ENCODE data around the gene CDH13.

CDH13 gene

GRCh38 chr16:82805866-82806265 is 179.1 kb downstream of the CDH13 start:
- H3K4me3 Mint-ChIP-seq = no peak overlapping the region
- H3K27ac Mint-ChIP-seq = no peak overlapping the region
- no peaks in the 10 kb centered on the region for H3K36me3 Mint-ChIP-seq (ENCODE audit: low read depth)
- no peak for DNase-seq
- peaks cover 9% of the 10 kb centered on the region for H3K4me1 Mint-ChIP-seq (ENCODE audit: low read depth)
- H3K27me3 Mint-ChIP-seq = peaks cover 10% of the 10 kb centered on the region
- H3K9me3 Mint-ChIP-seq = no peaks in the 10 kb centered on the region

GRCh38 chr16:82807311-82807710 is 180.5 kb downstream of the CDH13 start:
- peaks cover under 1% of the 10 kb centered on the region for H3K4me1 Mint-ChIP-seq (ENCODE audit: low read depth)
- H3K9me3 Mint-ChIP-seq = no peaks in the 10 kb centered on the region
- peaks cover 11% of the 10 kb centered on the region for H3K27me3 Mint-ChIP-seq
- H3K36me3 Mint-ChIP-seq (ENCODE audit: low read depth) = no peaks in the 10 kb centered on the region
- no peak overlapping the region for H3K27ac Mint-ChIP-seq
- H3K4me3 Mint-ChIP-seq = no peak overlapping the region
- no peak for DNase-seq

- Mint-ChIP-seq H3K27ac (no peak overlapping the region), H3K4me1 (ENCODE audit: low read depth) (no peaks in the 10 kb centered on the region), H3K36me3 (ENCODE audit: low read depth) (no peaks in the 10 kb centered on the region), H3K27me3 (peaks cover 13% of the 10 kb centered on the region), H3K9me3 (no peaks in the 10 kb centered on the region), H3K4me3 (no peak overlapping the region)
- DNase-seq = no peak
These were observed 181.3 kb downstream of the CDH13 start for GRCh38 chr16:82808036-82808435.

GRCh38 chr16:82810077-82810476 is 183.3 kb downstream of the CDH13 start:
- H3K4me1 Mint-ChIP-seq (ENCODE audit: low read depth) = no peaks in the 10 kb centered on the region
- H3K4me3 Mint-ChIP-seq = no peak overlapping the region
- no peak for DNase-seq
- H3K27ac Mint-ChIP-seq = no peak overlapping the region
- no peaks in the 10 kb centered on the region for H3K36me3 Mint-ChIP-seq (ENCODE audit: low read depth)
- H3K9me3 Mint-ChIP-seq = no peaks in the 10 kb centered on the region
- peaks cover 8% of the 10 kb centered on the region for H3K27me3 Mint-ChIP-seq

- Mint-ChIP-seq H3K4me3 (no peak overlapping the region), H3K27ac (no peak overlapping the region), H3K9me3 (no peaks in the 10 kb centered on the region), H3K4me1 (ENCODE audit: low read depth) (no peaks in the 10 kb centered on the region), H3K36me3 (ENCODE audit: low read depth) (no peaks in the 10 kb centered on the region), H3K27me3 (peaks cover 8% of the 10 kb centered on the region)
- no peak for DNase-seq
These were observed 187.3 kb downstream of the CDH13 start for GRCh38 chr16:82814059-82814458.

GRCh38 chr16:82819286-82819685 is 192.5 kb downstream of the CDH13 start:
- Mint-ChIP-seq H3K36me3 (ENCODE audit: low read depth) (no peaks in the 10 kb centered on the region), H3K27me3 (no peaks in the 10 kb centered on the region), H3K9me3 (peaks cover under 1% of the 10 kb centered on the region), H3K4me3 (no peak overlapping the region), H3K27ac (no peak overlapping the region), H3K4me1 (ENCODE audit: low read depth) (no peaks in the 10 kb centered on the region)
- no peak for DNase-seq

GRCh38 chr16:82820855-82821254 is 194.1 kb downstream of the CDH13 start:
- no peak overlapping the region for H3K4me3 Mint-ChIP-seq

GRCh38 chr16:82824408-82824807 is 197.6 kb downstream of the CDH13 start:
- Mint-ChIP-seq H3K4me1 (ENCODE audit: low read depth) (no peaks in the 10 kb centered on the region), H3K4me3 (no peak overlapping the region), H3K9me3 (peaks cover 11% of the 10 kb centered on the region), H3K27me3 (peaks cover 3% of the 10 kb centered on the region), H3K27ac (no peak overlapping the region), H3K36me3 (ENCODE audit: low read depth) (no peaks in the 10 kb centered on the region)
- DNase-seq = no peak

More at GRCh38 chr16:82820855-82821254, 194.1 kb downstream of the CDH13 start:
- Mint-ChIP-seq H3K27me3 (no peaks in the 10 kb centered on the region), H3K9me3 (peaks cover 7% of the 10 kb centered on the region), H3K27ac (no peak overlapping the region), H3K36me3 (ENCODE audit: low read depth) (no peaks in the 10 kb centered on the region), H3K4me1 (ENCODE audit: low read depth) (no peaks in the 10 kb centered on the region)
- DNase-seq = no peak

GRCh38 chr16:82829301-82829700 is 202.5 kb downstream of the CDH13 start:
- H3K27me3 Mint-ChIP-seq = peaks cover 3% of the 10 kb centered on the region
- DNase-seq = no peak
- no peaks in the 10 kb centered on the region for H3K36me3 Mint-ChIP-seq (ENCODE audit: low read depth)
- H3K9me3 Mint-ChIP-seq = peaks cover 10% of the 10 kb centered on the region
- no peak overlapping the region for H3K4me3 Mint-ChIP-seq
- no peaks in the 10 kb centered on the region for H3K4me1 Mint-ChIP-seq (ENCODE audit: low read depth)
- H3K27ac Mint-ChIP-seq = no peak overlapping the region

- Mint-ChIP-seq H3K4me3 (no peak overlapping the region), H3K4me1 (ENCODE audit: low read depth) (no peaks in the 10 kb centered on the region), H3K36me3 (ENCODE audit: low read depth) (no peaks in the 10 kb centered on the region), H3K9me3 (peaks cover 4% of the 10 kb centered on the region), H3K27me3 (peaks cover 3% of the 10 kb centered on the region), H3K27ac (no peak overlapping the region)
- DNase-seq = no peak
These were observed 204.2 kb downstream of the CDH13 start for GRCh38 chr16:82830944-82831343.

- Mint-ChIP-seq H3K27ac (no peak overlapping the region), H3K36me3 (ENCODE audit: low read depth) (no peaks in the 10 kb centered on the region), H3K27me3 (peaks cover 3% of the 10 kb centered on the region), H3K4me1 (ENCODE audit: low read depth) (no peaks in the 10 kb centered on the region), H3K4me3 (no peak overlapping the region), H3K9me3 (no peaks in the 10 kb centered on the region)
- DNase-seq = no peak
These were observed 206.1 kb downstream of the CDH13 start for GRCh38 chr16:82832821-82833220.

- H3K9me3 Mint-ChIP-seq = no peaks in the 10 kb centered on the region
- no peak overlapping the region for H3K4me3 Mint-ChIP-seq
- no peaks in the 10 kb centered on the region for H3K4me1 Mint-ChIP-seq (ENCODE audit: low read depth)
- no peak overlapping the region for H3K27ac Mint-ChIP-seq
- DNase-seq = no peak
- H3K36me3 Mint-ChIP-seq (ENCODE audit: low read depth) = no peaks in the 10 kb centered on the region
- H3K27me3 Mint-ChIP-seq = peaks cover 3% of the 10 kb centered on the region
These were observed 206.7 kb downstream of the CDH13 start for GRCh38 chr16:82833378-82833993.

- no peak for DNase-seq
- Mint-ChIP-seq H3K27me3 (no peaks in the 10 kb centered on the region), H3K4me3 (no peak overlapping the region), H3K36me3 (ENCODE audit: low read depth) (no peaks in the 10 kb centered on the region), H3K4me1 (ENCODE audit: low read depth) (no peaks in the 10 kb centered on the region), H3K9me3 (no peaks in the 10 kb centered on the region), H3K27ac (no peak overlapping the region)
These were observed 207.5 kb downstream of the CDH13 start for GRCh38 chr16:82834151-82834815.

GRCh38 chr16:82835487-82836155 is 208.9 kb downstream of the CDH13 start:
- no peak overlapping the region for H3K4me3 Mint-ChIP-seq
- H3K4me1 Mint-ChIP-seq (ENCODE audit: low read depth) = no peaks in the 10 kb centered on the region
- no peak overlapping the region for H3K27ac Mint-ChIP-seq
- H3K27me3 Mint-ChIP-seq = no peaks in the 10 kb centered on the region
- DNase-seq = no peak
- H3K9me3 Mint-ChIP-seq = no peaks in the 10 kb centered on the region
- no peaks in the 10 kb centered on the region for H3K36me3 Mint-ChIP-seq (ENCODE audit: low read depth)

GRCh38 chr16:82841108-82841507 is 214.3 kb downstream of the CDH13 start:
- Mint-ChIP-seq H3K9me3 (no peaks in the 10 kb centered on the region), H3K36me3 (ENCODE audit: low read depth) (no peaks in the 10 kb centered on the region)

More at GRCh38 chr16:82841108-82841507, 214.3 kb downstream of the CDH13 start:
- DNase-seq = no peak
- H3K4me1 Mint-ChIP-seq (ENCODE audit: low read depth) = no peaks in the 10 kb centered on the region
- no peak overlapping the region for H3K27ac Mint-ChIP-seq
- no peak overlapping the region for H3K4me3 Mint-ChIP-seq
- no peaks in the 10 kb centered on the region for H3K27me3 Mint-ChIP-seq

All from activated T-cell treated with anti-CD3 and anti-CD28 coated beads, Interleukin-2, amount 50 U/mL, for 24 hours (primary cell).